Measurements from ENCODE around the gene RHEBL1. TPM values are rescaled to one million over a fixed set of nuclear protein-coding genes. Genes with fewer than 3 reads are reported as not detected.

The RHEBL1 gene
- total RNA-seq, 4 donors from 2014 or later: 0.46 to 0.71 TPM; not detected in 2

DNA sequence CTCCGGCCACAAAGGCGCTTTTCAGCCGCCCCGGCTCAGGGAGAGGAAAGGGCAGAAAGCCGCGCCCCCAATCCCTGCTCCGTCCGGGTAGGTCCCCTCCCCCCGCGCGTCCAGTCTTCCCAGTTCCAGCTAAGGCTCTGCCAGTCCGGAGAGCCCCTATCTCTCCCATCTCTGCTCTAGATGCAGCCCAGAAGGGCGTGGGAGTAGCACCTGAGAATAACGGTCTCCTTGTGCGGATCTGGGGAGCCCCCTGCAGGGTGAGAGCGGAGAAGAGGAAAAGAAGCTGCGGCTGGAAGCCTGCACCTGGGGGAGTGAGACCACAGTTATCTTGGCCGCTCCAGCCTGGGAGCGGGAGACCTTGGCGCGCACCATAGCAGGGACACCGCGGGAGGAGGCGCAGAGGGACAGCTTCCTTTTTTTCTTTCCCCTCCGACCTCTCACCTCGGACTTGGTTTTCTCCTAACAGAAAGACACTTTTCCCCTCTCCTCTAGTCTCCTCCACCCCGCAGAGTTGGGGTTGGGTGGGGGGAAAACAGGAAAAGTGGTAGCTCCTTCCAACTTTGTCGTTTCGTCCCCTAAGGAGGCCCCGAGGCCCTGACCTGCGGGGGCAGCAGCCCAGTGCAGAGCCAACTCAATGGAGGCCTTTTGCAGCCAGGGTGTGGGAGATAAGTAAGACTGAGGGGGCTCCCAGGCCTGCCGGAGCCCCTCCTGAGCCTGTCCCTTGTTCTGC, 22.5 kb upstream of the RHEBL1 start:
- TF ChIP-seq POLR2A (IDR thresholded peaks at IDR 0.05): no peak
- TF ChIP-seq, protein P1, sequence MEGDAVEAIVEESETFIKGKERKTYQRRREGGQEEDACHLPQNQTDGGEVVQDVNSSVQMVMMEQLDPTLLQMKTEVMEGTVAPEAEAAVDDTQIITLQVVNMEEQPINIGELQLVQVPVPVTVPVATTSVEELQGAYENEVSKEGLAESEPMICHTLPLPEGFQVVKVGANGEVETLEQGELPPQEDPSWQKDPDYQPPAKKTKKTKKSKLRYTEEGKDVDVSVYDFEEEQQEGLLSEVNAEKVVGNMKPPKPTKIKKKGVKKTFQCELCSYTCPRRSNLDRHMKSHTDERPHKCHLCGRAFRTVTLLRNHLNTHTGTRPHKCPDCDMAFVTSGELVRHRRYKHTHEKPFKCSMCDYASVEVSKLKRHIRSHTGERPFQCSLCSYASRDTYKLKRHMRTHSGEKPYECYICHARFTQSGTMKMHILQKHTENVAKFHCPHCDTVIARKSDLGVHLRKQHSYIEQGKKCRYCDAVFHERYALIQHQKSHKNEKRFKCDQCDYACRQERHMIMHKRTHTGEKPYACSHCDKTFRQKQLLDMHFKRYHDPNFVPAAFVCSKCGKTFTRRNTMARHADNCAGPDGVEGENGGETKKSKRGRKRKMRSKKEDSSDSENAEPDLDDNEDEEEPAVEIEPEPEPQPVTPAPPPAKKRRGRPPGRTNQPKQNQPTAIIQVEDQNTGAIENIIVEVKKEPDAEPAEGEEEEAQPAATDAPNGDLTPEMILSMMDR (IDR thresholded peaks at IDR 0.05 in 4 of 5, conservative IDR thresholded peaks at IDR 0.05 in 1 of 5): peak in 1 of 5 experiments; percentile 28
- ATAC-seq (no peak), DNase-seq (no peak)
- peaks cover 57 to 63% (median 60%) of the 10 kb centered on the region in 3 donors for H3K27me3 ChIP-seq
- peak overlapping the region in 3 of 4 donors; percentile 10 to 29 (median 28) for H3K4me3 ChIP-seq
- no peaks in the 10 kb centered on the region for H3K9me3 ChIP-seq
- peaks cover 25 to 31% of the 10 kb centered on the region in 2 donors for H3K4me1 ChIP-seq
- intact Hi-C loops (cut with DNase I; ENCODE audit: low total_unique reads) (no loop called here), in situ Hi-C loops (cut with MboI; ENCODE audit: low sequenced_read_pairs in 4 of 4) (loop anchor here in 1 of 4 donors (25.0 kb wide), 1 partner anchor 145 kb away; no protein-coding TSS in a partner anchor)
- H3K36me3 ChIP-seq: peaks cover 0 to 7% of the 10 kb centered on the region in 2 donors
- H3K27ac ChIP-seq: no peak overlapping the region

DNA sequence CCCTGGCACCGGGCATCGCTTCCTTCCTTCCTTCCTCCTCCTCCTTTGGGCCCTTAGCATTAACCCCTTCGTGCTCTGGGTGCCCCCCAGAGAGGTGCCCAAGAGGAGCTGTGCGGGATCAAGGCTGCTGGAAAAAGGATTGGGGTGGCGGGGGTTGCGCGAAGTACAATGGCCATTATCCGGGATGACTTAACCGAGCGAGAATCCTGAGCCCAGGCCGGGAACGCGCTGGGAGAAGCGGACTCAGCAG, 22.0 kb upstream of the RHEBL1 start:
- ATAC-seq (no peak), DNase-seq (no peak)
- intact Hi-C loops (cut with DNase I; ENCODE audit: low total_unique reads): no loop called here
- in situ Hi-C loops (cut with MboI; ENCODE audit: low sequenced_read_pairs in 4 of 4): loop anchor here in 1 of 4 donors (25.0 kb wide), 1 partner anchor 146 kb away; no protein-coding TSS in a partner anchor
- peaks cover 25 to 31% of the 10 kb centered on the region in 2 donors for H3K4me1 ChIP-seq
- peaks cover 0 to 2% of the 10 kb centered on the region in 2 donors for H3K36me3 ChIP-seq
- TF ChIP-seq, protein P1 (IDR thresholded peaks at IDR 0.05 in 4 of 5, conservative IDR thresholded peaks at IDR 0.05 in 1 of 5): no peak
- TF ChIP-seq POLR2A (IDR thresholded peaks at IDR 0.05): no peak
- peaks cover 57 to 63% (median 60%) of the 10 kb centered on the region in 3 donors for H3K27me3 ChIP-seq
- H3K4me3 ChIP-seq: peak overlapping the region in 3 of 4 donors; percentile 10 to 29 (median 28)
- no peaks in the 10 kb centered on the region for H3K9me3 ChIP-seq
- no peak overlapping the region for H3K27ac ChIP-seq

DNA sequence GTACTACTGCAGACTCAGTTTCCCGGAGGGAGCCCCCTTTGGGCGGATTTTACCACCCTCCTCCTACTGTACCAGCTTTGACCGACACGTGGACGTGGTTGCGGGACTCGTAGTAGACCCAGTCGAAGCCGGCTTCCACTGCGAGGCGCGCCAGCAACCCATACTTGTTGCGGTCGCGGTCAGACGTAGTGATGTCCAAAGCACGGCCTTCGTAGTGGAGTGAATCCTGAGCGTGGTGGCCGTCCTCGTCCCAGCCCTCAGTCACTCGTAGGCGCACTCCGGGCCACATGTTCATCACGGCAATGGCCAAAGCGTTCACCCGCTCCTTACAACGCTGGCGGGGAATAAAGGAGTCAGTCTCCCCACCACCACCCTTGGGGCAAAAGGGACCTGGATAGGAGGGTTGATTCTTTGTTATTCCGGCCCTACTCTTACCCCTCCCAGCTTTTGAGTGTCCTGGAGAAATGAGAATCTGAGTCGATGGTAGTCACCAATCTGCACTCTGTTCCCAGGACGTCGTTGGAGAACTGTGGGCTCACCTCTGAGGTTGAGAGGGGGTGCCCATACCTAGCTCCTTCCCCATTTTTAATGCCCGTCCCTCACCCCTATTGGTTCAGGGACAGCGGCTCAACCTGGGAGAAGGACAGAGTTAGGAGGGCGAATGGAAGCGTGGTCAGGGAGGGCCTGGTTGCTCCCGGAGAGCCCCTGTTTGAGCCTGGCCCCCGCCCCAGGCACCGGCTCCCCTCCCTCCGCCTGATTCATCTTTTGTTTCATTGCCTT, 21.5 kb upstream of the RHEBL1 start:
- Histone ChIP-seq H3K9me3 (no peaks in the 10 kb centered on the region), H3K4me3 (peak overlapping the region in 2 of 4 donors; percentile 28 to 29), H3K36me3 (no peaks in the 10 kb centered on the region), H3K4me1 (peaks cover 25 to 31% of the 10 kb centered on the region in 2 donors), H3K27me3 (peaks cover 57 to 63% (median 60%) of the 10 kb centered on the region in 3 donors), H3K27ac (no peak overlapping the region)
- TF ChIP-seq, protein P1 (IDR thresholded peaks at IDR 0.05 in 4 of 5, conservative IDR thresholded peaks at IDR 0.05 in 1 of 5): no peak
- TF ChIP-seq POLR2A (IDR thresholded peaks at IDR 0.05): no peak
- ATAC-seq: no peak
- intact Hi-C loops (cut with DNase I; ENCODE audit: low total_unique reads) (no loop called here), in situ Hi-C loops (cut with MboI; ENCODE audit: low sequenced_read_pairs in 4 of 4) (loop anchor here in 1 of 4 donors (25.0 kb wide), 1 partner anchor 146 kb away; no protein-coding TSS in a partner anchor)
- no peak for DNase-seq

DNA sequence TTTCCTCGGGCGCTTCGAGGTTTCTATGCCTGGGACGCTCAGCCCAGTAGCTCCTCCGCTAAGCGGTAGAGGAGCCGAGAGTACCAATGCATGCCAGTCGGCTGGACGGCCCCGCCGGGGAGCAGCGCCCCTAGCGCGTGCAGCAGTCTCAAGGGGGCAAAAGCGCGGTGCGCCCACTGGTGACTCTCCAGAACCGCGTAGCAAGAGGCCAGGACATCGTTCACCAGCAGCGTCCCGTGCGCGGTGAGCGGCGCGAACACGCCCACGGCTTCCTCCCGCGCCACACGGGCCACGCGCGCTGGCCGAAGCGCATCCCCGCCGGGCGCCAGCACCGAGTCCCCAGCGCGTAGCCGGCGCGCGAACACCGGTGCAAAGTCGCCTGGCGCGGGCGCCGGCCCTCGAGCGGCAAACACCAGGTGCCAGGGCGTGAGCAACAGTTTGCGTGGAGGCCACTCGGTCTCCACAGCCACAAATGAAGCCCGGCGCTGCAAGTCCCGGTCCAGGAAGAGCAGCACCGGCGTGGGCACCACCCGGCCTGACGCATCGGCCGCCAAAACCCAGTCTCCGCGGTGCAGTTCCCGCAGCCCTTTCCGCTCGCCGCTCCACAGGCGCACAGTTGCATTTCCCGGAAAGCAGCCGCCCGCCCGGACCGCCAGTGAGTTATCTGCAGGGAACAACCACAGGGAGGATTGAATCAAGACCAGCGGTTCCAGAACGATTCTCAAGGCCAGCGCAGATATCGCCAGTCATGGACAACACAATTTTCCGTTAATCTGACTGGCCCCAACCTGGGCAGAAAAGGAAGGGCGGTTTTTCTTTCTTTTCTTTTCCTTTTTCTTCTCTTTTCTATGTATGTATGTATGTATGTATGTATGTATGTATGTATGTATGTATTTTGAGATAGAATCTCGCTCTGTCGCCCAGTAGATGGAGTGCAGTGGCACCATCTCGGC, 20.3 kb upstream of the RHEBL1 start:
- TF ChIP-seq, protein P1 (IDR thresholded peaks at IDR 0.05 in 4 of 5, conservative IDR thresholded peaks at IDR 0.05 in 1 of 5): no peak
- no peak for TF ChIP-seq POLR2A (IDR thresholded peaks at IDR 0.05)
- intact Hi-C loops (cut with DNase I; ENCODE audit: low total_unique reads) (no loop called here), in situ Hi-C loops (cut with MboI; ENCODE audit: low sequenced_read_pairs in 4 of 4) (loop anchor here in 3 of 4 donors (5.0 to 25.0 kb wide), 3 partner anchors 32 to 147 kb away; no protein-coding TSS in a partner anchor)
- Histone ChIP-seq H3K36me3 (no peaks in the 10 kb centered on the region), H3K9me3 (no peaks in the 10 kb centered on the region), H3K4me1 (peaks cover 24 to 31% of the 10 kb centered on the region in 2 donors), H3K27ac (no peak overlapping the region), H3K4me3 (peak overlapping the region; percentile 34 to 59 (median 40)), H3K27me3 (peaks cover 57 to 62% (median 60%) of the 10 kb centered on the region in 3 donors)
- ATAC-seq (no peak), DNase-seq (no peak)

Measured in gastrocnemius medialis (tissue), 4 donors.